Kidney tubule cell (primary cell): ENCODE results near the gene SOCS3.
A peak's percentile ranks its signal among the peaks of the same experiment; 100 is the strongest.

Source experiments
- DNase-seq: peaks from one replicate; pipeline ENCODE4 v3.0.0-alpha.2; 2018; ENCODE audit warnings: low spot score

SOCS3 gene

GRCh38 chr17:78367193-78367592, 7.3 kb upstream of the SOCS3 start:
- no peak for DNase-seq

GRCh38 chr17:78366109-78366848, 6.4 kb upstream of the SOCS3 start:
- DNase-seq, result peak; percentile 74

GRCh38 chr17:78365561-78366108, 5.8 kb upstream of the SOCS3 start:
- DNase-seq, result peak; percentile 66

GRCh38 chr17:78364436-78365281, 4.8 kb upstream of the SOCS3 start:
- DNase-seq, result no peak

- peak; percentile 71 for DNase-seq
Measured at GRCh38 chr17:78362671-78363070, 2.8 kb upstream of the SOCS3 start.

GRCh38 chr17:78362232-78362631, 2.4 kb upstream of the SOCS3 start:
- DNase-seq, result no peak

GRCh38 chr17:78361225-78361701, 1.4 kb upstream of the SOCS3 start:
- no peak for DNase-seq

- peak; percentile 90 for DNase-seq
Measured at GRCh38 chr17:78360371-78361224, 721 bp upstream of the SOCS3 start.

GRCh38 chr17:78359321-78359996, 418 bp downstream of the SOCS3 start:
- DNase-seq, result peak; percentile 58

- peak; percentile 45 for DNase-seq
Measured at GRCh38 chr17:78358538-78359320, 1.1 kb downstream of the SOCS3 start.

- DNase-seq, result no peak
Measured at GRCh38 chr17:78357672-78358537, 2.0 kb downstream of the SOCS3 start.

GRCh38 chr17:78357177-78357586, 2.7 kb downstream of the SOCS3 start:
- peak; percentile 85 for DNase-seq

GRCh38 chr17:78356101-78356713, 3.7 kb downstream of the SOCS3 start:
- peak; percentile 95 for DNase-seq

GRCh38 chr17:78355701-78356100, 4.2 kb downstream of the SOCS3 start:
- no peak for DNase-seq

GRCh38 chr17:78355045-78355641, 4.7 kb downstream of the SOCS3 start:
- no peak for DNase-seq

GRCh38 chr17:78353834-78354233, 6.0 kb downstream of the SOCS3 start:
- DNase-seq, result no peak

- peak; percentile 73 for DNase-seq
Measured at GRCh38 chr17:78351449-78352006, 8.3 kb downstream of the SOCS3 start.
